GM18526 (cell line): ENCODE measurements around the gene VPS13D.

Experiments used
- POLR2A ChIP-seq: IDR thresholded peaks from 3 replicates; pipeline ENCODE4 v1.6.1; 2011; ENCODE audit not compliant: insufficient read length; ENCODE audit errors: extremely low read depth

Gene VPS13D

GRCh38 chr1:12503709-12504108 lies 273.9 kb downstream of the VPS13D start:
- no peak for TF ChIP-seq POLR2A

DNA sequence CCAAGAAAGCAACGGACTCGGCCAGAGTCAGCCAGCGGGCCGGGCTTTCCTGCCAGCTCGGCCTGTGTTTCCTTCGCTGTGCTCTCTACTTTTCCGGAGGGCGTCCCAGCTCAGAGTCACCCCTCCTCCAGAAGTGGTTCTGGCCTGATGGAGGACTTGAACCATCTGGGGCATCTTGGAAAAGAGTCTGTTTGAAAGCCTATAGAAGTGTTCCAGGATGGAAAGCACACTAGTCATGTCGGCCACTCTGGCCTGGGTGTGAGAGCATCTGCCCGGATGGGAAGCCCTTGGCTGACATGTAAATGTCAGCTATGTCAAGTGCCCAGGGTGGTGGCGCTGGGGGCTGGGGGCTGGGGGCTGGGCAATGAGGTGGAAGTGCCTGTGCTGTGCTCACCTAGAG lies 274.8 kb downstream of the VPS13D start:
- no peak for TF ChIP-seq POLR2A

GRCh38 chr1:12505231-12505630 lies 275.4 kb downstream of the VPS13D start:
- no peak for TF ChIP-seq POLR2A

GRCh38 chr1:12505639-12506280 lies 275.9 kb downstream of the VPS13D start:
- TF ChIP-seq POLR2A = no peak

- TF ChIP-seq POLR2A = no peak
Measured at GRCh38 chr1:12506281-12507280, 276.8 kb downstream of the VPS13D start.

DNA sequence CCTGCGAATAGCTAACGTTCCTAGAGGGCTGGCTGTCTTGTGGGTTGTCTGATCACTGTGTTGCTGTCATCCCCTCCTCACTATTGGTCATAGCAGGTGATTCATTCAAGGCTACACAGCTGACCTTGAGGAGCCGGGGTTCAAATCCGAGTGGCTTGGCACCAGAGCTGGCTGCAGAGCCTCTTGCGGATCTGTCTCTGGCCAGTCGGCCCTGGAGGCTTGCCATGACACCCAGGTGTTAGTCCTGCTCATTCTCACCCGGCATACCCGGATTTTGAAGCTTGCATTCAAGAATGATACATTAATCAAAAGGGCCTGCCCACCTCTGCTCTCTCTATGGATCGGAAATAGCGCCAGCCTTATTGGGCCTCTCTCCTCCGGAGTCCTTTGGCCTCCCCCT lies 277.8 kb downstream of the VPS13D start:
- TF ChIP-seq POLR2A = no peak

- no peak for TF ChIP-seq POLR2A
Measured at GRCh38 chr1:12508849-12509248, 279.0 kb downstream of the VPS13D start.

DNA sequence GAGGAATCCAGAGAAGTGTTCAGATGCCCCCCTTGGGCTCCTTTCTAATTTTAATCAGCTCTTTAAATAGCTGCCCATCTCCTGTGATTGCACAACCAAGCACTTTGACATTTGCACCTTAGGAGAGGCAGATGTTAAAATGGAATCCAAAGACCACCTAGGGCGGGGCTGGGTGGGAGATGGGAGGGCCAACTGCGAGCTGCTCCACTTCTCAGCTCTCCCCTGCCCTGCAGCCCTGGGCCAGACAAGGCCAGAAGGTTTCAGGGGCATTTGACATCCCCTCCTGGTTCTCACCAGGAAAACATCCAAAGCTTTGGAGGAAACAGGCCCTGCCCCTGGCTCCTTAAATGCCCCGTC lies 281.3 kb downstream of the VPS13D start:
- TF ChIP-seq POLR2A = no peak

DNA sequence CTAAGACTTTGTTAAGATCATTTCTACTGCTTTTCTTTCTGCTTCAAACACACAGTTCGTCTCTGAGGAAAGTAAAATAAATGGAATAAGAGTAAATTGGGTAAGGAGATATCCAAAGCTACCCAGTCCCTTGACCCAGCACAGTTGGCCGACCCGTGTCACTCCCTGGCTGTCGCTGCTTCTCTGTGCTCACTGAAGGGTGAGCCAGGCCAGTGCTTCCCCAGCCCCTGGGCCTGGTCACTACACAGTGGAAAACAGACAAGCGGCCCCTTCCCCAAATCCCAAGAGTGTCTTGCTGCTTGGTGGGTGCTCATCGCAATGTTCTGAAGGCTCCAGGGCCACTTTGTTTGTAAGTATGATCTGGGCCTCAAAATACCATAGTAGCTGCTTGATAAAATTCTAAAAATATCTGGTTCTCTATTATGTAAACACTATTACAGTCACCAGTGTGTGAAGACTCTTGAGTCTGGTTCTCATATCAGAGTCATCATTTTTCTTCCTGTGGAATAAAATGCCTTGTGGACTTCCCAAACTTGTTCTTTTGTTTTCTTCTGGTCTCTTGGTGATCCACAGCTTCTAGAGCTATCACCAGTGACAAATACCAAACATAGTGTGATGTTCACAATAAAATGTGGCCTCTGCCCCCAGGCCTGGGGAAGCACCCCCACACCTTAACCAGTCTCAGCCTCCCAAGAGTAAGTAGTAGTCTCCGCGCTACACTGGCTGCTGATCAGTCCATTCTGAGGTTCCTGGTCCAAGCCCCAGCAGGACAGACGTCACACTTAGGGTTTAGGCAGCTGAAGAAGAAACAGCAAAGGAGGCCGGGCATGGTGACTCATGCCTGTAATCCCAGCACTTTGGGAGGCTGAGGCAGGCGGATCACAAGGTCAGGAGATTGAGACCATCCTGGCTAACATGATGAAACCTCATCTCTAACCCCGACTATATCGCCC lies 282.0 kb downstream of the VPS13D start:
- TF ChIP-seq POLR2A = no peak

GRCh38 chr1:12513181-12513580 lies 283.4 kb downstream of the VPS13D start:
- TF ChIP-seq POLR2A = no peak

GRCh38 chr1:12514590-12514989 lies 284.8 kb downstream of the VPS13D start:
- no peak for TF ChIP-seq POLR2A

DNA sequence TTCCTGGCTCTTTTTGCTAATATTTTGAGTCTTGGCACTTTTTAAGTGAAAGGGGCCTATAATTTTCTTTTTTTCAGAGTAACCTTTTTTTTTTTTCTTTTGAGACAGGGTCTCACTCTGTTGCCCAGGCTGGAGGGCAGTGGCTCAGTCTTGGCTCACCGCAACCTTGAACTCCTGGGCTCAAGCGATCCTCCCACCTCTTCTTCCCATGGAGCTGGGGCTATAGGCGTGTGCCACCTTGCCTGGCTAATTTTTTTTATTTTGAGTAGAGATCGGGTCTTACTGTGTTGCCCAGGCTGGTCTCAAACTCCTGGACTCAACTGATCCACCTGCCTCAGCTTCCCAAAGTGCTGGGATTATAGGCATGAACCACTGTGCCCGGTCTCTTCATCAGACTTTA lies 285.4 kb downstream of the VPS13D start:
- TF ChIP-seq POLR2A = no peak

DNA sequence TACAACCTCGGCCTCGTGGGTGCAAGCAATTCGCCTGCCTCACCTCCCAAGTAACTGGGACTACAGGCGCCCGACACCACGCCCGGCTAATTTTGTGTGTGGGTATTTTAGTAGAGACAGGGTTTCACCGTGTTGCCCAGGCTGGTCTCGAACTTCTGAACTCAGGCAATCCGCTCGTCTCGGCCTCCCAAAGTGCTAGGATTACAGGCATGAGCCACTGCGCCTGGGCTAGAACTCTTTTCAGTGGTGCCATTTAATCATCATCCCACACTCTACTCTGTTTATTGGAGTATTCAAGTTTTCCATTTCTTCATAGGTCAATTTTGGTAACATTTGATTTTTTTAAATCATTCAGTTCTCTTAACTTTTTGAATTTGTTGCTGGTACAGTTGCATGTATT lies 286.9 kb downstream of the VPS13D start:
- no peak for TF ChIP-seq POLR2A

DNA sequence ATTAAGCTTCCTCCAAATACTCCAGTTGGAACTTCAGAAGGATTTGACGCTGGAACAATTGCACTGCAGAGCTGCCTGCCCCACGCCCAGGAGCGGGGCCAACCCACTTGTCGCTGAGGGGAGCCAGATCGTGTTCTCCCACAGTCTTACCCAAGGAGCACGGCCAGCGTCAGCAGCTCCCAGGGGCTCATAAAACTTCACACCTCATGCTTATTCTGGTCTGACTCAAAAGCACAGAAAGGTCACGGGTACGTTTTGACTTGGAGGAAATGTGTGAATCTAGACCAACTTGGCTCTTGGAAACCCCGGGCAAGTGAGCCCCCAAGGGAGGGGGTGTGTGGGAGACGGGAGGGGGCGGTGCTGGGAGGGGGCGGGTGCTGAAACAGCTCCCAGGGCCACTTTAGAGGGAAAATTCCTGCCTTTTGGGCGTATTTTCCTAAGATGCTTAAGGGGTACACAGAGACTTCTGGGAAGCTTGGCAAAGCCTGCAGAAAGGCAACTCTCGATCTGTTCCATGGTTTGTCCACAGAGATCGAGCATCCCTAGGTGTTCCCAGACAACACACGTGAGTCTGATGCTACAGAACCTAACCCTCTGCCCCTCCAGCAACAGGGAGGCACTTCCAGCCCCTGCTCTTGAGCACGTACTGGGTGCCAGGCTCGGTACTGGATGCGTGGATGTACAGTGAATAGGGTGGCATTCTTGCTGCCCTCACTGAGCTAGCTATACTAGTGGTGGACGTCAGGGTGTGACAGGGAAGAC lies 289.3 kb downstream of the VPS13D start:
- TF ChIP-seq POLR2A = no peak
